OCI-LY7 (cell line): ENCODE data around the gene NFE2L3. TPM values are rescaled to one million over a fixed set of nuclear protein-coding genes. Genes with fewer than 3 reads are reported as not detected.

Experiments used
- BruUV-seq: library from RNA; stranded (reverse); fragments of 400-500 nt; replicated peaks from 2 replicates; lab custom pipeline; 2021; lab: Mats Ljungman, UMichigan
- CTCF ChIA-PET: fragments of 300-600 bp; sonication (Branson Sonifier 250); formaldehyde crosslinking; loops from one replicate; lab custom pipeline; 2022; ENCODE audit warnings: antibody characterized with exemption; ENCODE audit not compliant: unreplicated experiment; lab: Charles Lee
- POLR2A ChIA-PET: fragments of 300-600 bp; sonication (Branson Sonifier 250); formaldehyde crosslinking; loops from one replicate; lab custom pipeline; 2022; ENCODE audit warnings: antibody characterized with exemption; lab: Charles Lee
- DNase-seq: peaks from one replicate; pipeline ENCODE4 v3.0.0-alpha.2; 2015; ENCODE audit warnings: low spot score
- H2AFZ ChIP-seq: fragments of 200-600 bp; sonication (generic), shearing (Covaris generic); 2 replicates; pipeline ENCODE4 v1.6.1; 2014; ENCODE audit warnings: mild to moderate bottlenecking, antibody characterized with exemption, low read length, moderate library complexity
- H3K27ac ChIP-seq: fragments of 200-600 bp; sonication (generic); 2 replicates; pipeline ENCODE4 v1.5.1; 2014; ENCODE audit warnings: mixed run types, low read depth, mild to moderate bottlenecking, moderate library complexity, low read length, inconsistent platforms; ENCODE audit not compliant: poor library complexity, severe bottlenecking
- H3K36me3 ChIP-seq: fragments of 200-600 bp; sonication (generic); 2 replicates; pipeline ENCODE4 v1.6.1; 2014; ENCODE audit warnings: mild to moderate bottlenecking, antibody characterized with exemption, low read length, moderate library complexity, mixed read lengths; ENCODE audit not compliant: insufficient read depth
- H3K4me1 ChIP-seq: fragments of 200-600 bp; sonication (generic); 2 replicates; pipeline ENCODE4 v1.5.1; 2014; ENCODE audit warnings: mild to moderate bottlenecking, low read length; ENCODE audit not compliant: insufficient read depth, poor library complexity, severe bottlenecking
- H3K4me2 ChIP-seq: fragments of 200-600 bp; sonication (generic); 2 replicates; pipeline ENCODE4 v1.6.1; 2014; ENCODE audit warnings: mild to moderate bottlenecking, low read length
- H3K4me3 ChIP-seq: fragments of 200-600 bp; sonication (generic); 2 replicates; pipeline ENCODE4 v1.5.1; 2014; ENCODE audit warnings: mild to moderate bottlenecking, low read depth, low read length; ENCODE audit not compliant: poor library complexity, severe bottlenecking
- H3K79me2 ChIP-seq: fragments of 200-600 bp; sonication (generic); 2 replicates; pipeline ENCODE4 v1.6.1; 2016; ENCODE audit warnings: low read depth, mild to moderate bottlenecking, low read length, moderate library complexity, mixed read lengths; ENCODE audit not compliant: insufficient read depth
- H3K9me2 ChIP-seq: fragments of 200-600 bp; sonication (generic); 2 replicates; pipeline ENCODE4 v1.6.1; 2016; ENCODE audit warnings: mild to moderate bottlenecking, low read length, mixed read lengths; ENCODE audit not compliant: insufficient read depth
- H3K9me3 ChIP-seq: fragments of 200-600 bp; sonication (generic); 2 replicates; pipeline ENCODE4 v1.6.1; 2014; ENCODE audit warnings: mild to moderate bottlenecking, mixed run types, low read length, mixed read lengths
- H4K20me1 ChIP-seq: fragments of 200-600 bp; sonication (generic); 2 replicates; pipeline ENCODE4 v1.6.1; 2014; ENCODE audit warnings: mild to moderate bottlenecking, antibody characterized with exemption, low read length, moderate library complexity, mixed read lengths; ENCODE audit not compliant: insufficient read depth
- CTCF ChIP-seq: fragments of 200-600 bp; sonication (generic); conservative IDR thresholded peaks from 2 replicates; pipeline ENCODE4 v1.5.1; 2014; ENCODE audit warnings: mild to moderate bottlenecking, antibody characterized with exemption, low read length, moderate library complexity, mixed read lengths
- EZH2phosphoT487 ChIP-seq: fragments of 200-600 bp; sonication (generic); IDR thresholded peaks from 2 replicates; pipeline ENCODE4 v1.6.1; 2018; ENCODE audit warnings: low read depth, borderline replicate concordance, mild to moderate bottlenecking, mixed run types, antibody characterized with exemption, low read length, moderate library complexity, mixed read lengths
- intact Hi-C: fragments of 100-400 bp; cut with micrococcal nuclease; formaldehyde crosslinking; loops from one replicate; pipeline ENCODE4 v1.10.0; 2022; ENCODE audit not compliant: unreplicated experiment
- total RNA-seq, 2 experiments: library from RNA; depleted of rRNA in 1 of 2; stranded (reverse); fragments of >200 nt in 1 of 2; shearing (Covaris generic) in 1 of 2; gene quantifications; 2 replicates each; pipeline ENCODE4 v1.2.3, GENCODE V29; 2014 to 2022

The NFE2L3 gene
- total RNA-seq, 2 experiments from 2014 or later, result 10.7 to 12.3 TPM

- Histone ChIP-seq H2AFZ (no peak overlapping the region), H4K20me1 (no peaks in the 10 kb centered on the region), H3K27ac (no peak overlapping the region), H3K4me1 (peaks cover 13% of the 10 kb centered on the region), H3K36me3 (peaks cover 18% of the 10 kb centered on the region), H3K9me3 (no peaks in the 10 kb centered on the region), H3K79me2 (peaks cover 9% of the 10 kb centered on the region; the same call in 1 of the 2 replicates), H3K9me2 (no peaks in the 10 kb centered on the region), H3K4me3 (no peak overlapping the region), H3K4me2 (peak overlapping the region; percentile 21; the same call in 1 of the 2 replicates)
- intact Hi-C loops, result no loop called here
- no peak for TF ChIP-seq CTCF
- no peak for DNase-seq
- no TSS peak for BruUV-seq
- ChIA-PET CTCF (no interaction called here), POLR2A (interaction anchor here (0.5 to 2.9 kb wide), 5 partner anchors 10 to 300 kb away, joined by 3 to 22 read pairs (median 6); partner anchors contain the start of gene NFE2L3)
Measured at GRCh38 chr7:26166684-26167266, 14.8 kb downstream of the NFE2L3 start.

DNA sequence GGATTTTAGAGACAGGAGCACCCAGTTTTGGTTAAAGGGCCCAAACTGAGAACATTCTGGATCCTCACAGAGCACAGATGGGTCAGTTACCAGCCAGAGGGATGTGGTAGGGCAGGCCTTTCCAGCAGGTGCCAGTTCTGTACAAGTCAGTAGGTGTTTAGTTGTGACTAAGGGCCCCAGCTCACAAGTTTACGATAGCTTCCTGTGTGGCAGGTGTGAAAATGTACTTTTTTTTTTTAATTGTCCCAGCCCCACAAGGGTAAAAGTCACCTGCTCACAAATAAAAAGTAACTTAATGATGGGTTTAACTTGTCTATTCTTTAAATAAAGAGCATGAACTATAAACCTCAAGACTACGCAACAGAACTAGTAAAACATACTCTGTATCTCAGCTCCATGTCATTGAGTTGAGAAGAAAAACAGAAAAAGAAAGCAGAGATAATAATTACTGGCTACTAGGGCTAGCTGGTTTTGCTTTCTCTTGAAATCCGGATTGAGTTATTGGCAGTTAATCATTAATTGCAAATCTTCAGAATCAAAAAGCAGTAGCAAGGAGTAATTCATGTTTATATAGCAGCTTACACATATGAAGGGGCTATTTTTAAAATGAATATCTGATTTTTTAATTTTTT lies 15.4 kb downstream of the NFE2L3 start:
- no peak overlapping the region for H3K4me3 ChIP-seq
- H3K27ac ChIP-seq, result no peak overlapping the region
- H3K9me3 ChIP-seq, result no peaks in the 10 kb centered on the region
- TF ChIP-seq EZH2phosphoT487, result no peak
- no peak for TF ChIP-seq CTCF
- no peak overlapping the region for H2AFZ ChIP-seq
- no peak for DNase-seq
- peaks cover 13% of the 10 kb centered on the region for H3K4me1 ChIP-seq
- intact Hi-C loops, result no loop called here
- peaks cover 23% of the 10 kb centered on the region for H3K36me3 ChIP-seq
- H4K20me1 ChIP-seq, result no peaks in the 10 kb centered on the region
- H3K79me2 ChIP-seq, result peaks cover 9% of the 10 kb centered on the region; the same call in 1 of the 2 replicates
- ChIA-PET POLR2A (interaction anchor here (0.7 to 2.9 kb wide), 4 partner anchors 10 to 164 kb away, joined by 3 to 22 read pairs (median 6); partner anchors contain the start of gene NFE2L3), CTCF (no interaction called here)
- peak overlapping the region; percentile 21; the same call in 1 of the 2 replicates for H3K4me2 ChIP-seq
- no peaks in the 10 kb centered on the region for H3K9me2 ChIP-seq
- no TSS peak for BruUV-seq

DNA sequence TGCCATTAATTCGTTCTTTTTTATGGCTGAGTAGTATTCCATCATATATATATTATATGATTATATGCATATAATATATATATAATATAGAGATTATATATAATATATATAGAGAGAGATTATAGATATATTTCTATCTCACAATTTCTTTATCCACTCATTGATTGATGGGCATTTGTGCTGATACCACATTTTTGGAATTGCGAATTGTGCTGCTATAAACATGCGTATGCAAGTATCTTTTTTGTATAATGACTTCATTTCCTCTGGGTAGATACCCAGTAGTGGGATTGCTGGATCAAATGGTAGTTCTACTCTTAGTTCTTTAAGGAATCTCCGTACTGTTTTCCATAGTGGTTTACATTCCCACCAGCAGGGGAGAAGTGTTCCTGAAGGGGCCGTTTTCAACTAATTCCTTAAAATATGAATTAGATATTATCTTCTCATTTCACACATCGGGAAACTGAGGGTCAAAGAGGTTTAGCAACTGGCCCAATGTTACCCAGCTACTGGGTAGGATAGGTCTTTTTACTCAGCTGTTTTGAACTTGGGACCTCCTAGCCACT lies 16.5 kb downstream of the NFE2L3 start:
- Histone ChIP-seq H3K9me2 (no peaks in the 10 kb centered on the region), H3K4me1 (peaks cover 13% of the 10 kb centered on the region), H3K4me3 (no peak overlapping the region), H4K20me1 (no peaks in the 10 kb centered on the region), H3K36me3 (peaks cover 25% of the 10 kb centered on the region), H2AFZ (no peak overlapping the region), H3K79me2 (peaks cover 9% of the 10 kb centered on the region; the same call in 1 of the 2 replicates), H3K4me2 (no peak overlapping the region), H3K27ac (no peak overlapping the region), H3K9me3 (no peaks in the 10 kb centered on the region)
- no peak for DNase-seq
- ChIA-PET CTCF (no interaction called here), POLR2A (no interaction called here)
- intact Hi-C loops, result no loop called here
- BruUV-seq, result no TSS peak
- no peak for TF ChIP-seq EZH2phosphoT487
- TF ChIP-seq CTCF, result no peak
